Measurements from ENCODE around the gene RASSF8. TPM values are rescaled to one million over a fixed set of nuclear protein-coding genes. Genes with fewer than 3 reads are reported as not detected.

Gene RASSF8
- total RNA-seq, 2 donors from 2014 or later, result 1.3 to 12.8 TPM

GRCh38 chr12:25942709-25943108 lies 15.8 kb upstream of the RASSF8 start:
- H3K4me3 Mint-ChIP-seq, result no peak overlapping the region
- H3K4me1 Mint-ChIP-seq (ENCODE audit: low read depth), result no peaks in the 10 kb centered on the region
- no peak overlapping the region for H3K27ac Mint-ChIP-seq
- H3K27me3 Mint-ChIP-seq (ENCODE audit: low read depth), result no peaks in the 10 kb centered on the region
- H3K36me3 Mint-ChIP-seq (ENCODE audit: insufficient read depth in 2 of 2), result no peaks in the 10 kb centered on the region
- no peaks in the 10 kb centered on the region for H3K9me3 Mint-ChIP-seq
- DNase-seq, result no peak
- ATAC-seq (replicated peaks in 1 of 2), result no peak

- Mint-ChIP-seq H3K4me1 (ENCODE audit: low read depth) (no peaks in the 10 kb centered on the region), H3K27me3 (ENCODE audit: low read depth) (no peaks in the 10 kb centered on the region), H3K27ac (no peak overlapping the region), H3K36me3 (ENCODE audit: insufficient read depth in 2 of 2) (no peaks in the 10 kb centered on the region), H3K9me3 (no peaks in the 10 kb centered on the region), H3K4me3 (no peak overlapping the region)
- no peak for ATAC-seq (replicated peaks in 1 of 2)
- no peak for DNase-seq
Measured at GRCh38 chr12:25943940-25944339, 14.5 kb upstream of the RASSF8 start.

GRCh38 chr12:25949343-25949742 lies 9.1 kb upstream of the RASSF8 start:
- no peaks in the 10 kb centered on the region for H3K9me3 Mint-ChIP-seq
- DNase-seq (no peak), ATAC-seq (replicated peaks in 1 of 2) (no peak)
- H3K4me3 Mint-ChIP-seq, result no peak overlapping the region
- no peaks in the 10 kb centered on the region for H3K36me3 Mint-ChIP-seq (ENCODE audit: insufficient read depth in 2 of 2)
- H3K27me3 Mint-ChIP-seq (ENCODE audit: low read depth), result no peaks in the 10 kb centered on the region
- H3K27ac Mint-ChIP-seq, result no peak overlapping the region
- no peaks in the 10 kb centered on the region for H3K4me1 Mint-ChIP-seq (ENCODE audit: low read depth)

GRCh38 chr12:25950329-25951115 lies 8.0 kb upstream of the RASSF8 start:
- Mint-ChIP-seq H3K36me3 (ENCODE audit: insufficient read depth in 2 of 2) (no peaks in the 10 kb centered on the region), H3K27me3 (ENCODE audit: low read depth) (no peaks in the 10 kb centered on the region), H3K4me1 (ENCODE audit: low read depth) (no peaks in the 10 kb centered on the region), H3K9me3 (no peaks in the 10 kb centered on the region), H3K4me3 (no peak overlapping the region), H3K27ac (no peak overlapping the region)
- ATAC-seq (replicated peaks in 1 of 2) (peak; percentile 40 to 47), DNase-seq (no peak)

GRCh38 chr12:25957793-25958427 lies 572 bp upstream of the RASSF8 start:
- no peak overlapping the region for H3K27ac Mint-ChIP-seq
- no peaks in the 10 kb centered on the region for H3K9me3 Mint-ChIP-seq
- H3K4me1 Mint-ChIP-seq (ENCODE audit: low read depth), result peaks cover 12% of the 10 kb centered on the region
- peak; percentile 40 to 57 for ATAC-seq (replicated peaks in 1 of 2)
- peaks cover 41% of the 10 kb centered on the region for H3K27me3 Mint-ChIP-seq (ENCODE audit: low read depth)
- no peaks in the 10 kb centered on the region for H3K36me3 Mint-ChIP-seq (ENCODE audit: insufficient read depth in 2 of 2)
- peak; percentile 11 to 19 for DNase-seq
- H3K4me3 Mint-ChIP-seq, result peak overlapping the region; percentile 77 to 78

GRCh38 chr12:25959071-25959961 lies 834 bp downstream of the RASSF8 start:
- DNase-seq (peak; percentile 27 to 43), ATAC-seq (replicated peaks in 1 of 2) (peak; percentile 42 to 43)
- Mint-ChIP-seq H3K9me3 (no peaks in the 10 kb centered on the region), H3K4me3 (peak overlapping the region; percentile 84 to 88), H3K27ac (peak overlapping the region; percentile 34), H3K27me3 (ENCODE audit: low read depth) (peaks cover 53% of the 10 kb centered on the region), H3K36me3 (ENCODE audit: insufficient read depth in 2 of 2) (no peaks in the 10 kb centered on the region), H3K4me1 (ENCODE audit: low read depth) (peaks cover 12% of the 10 kb centered on the region)

GRCh38 chr12:25960143-25960542 lies 1.7 kb downstream of the RASSF8 start:
- peaks cover 53% of the 10 kb centered on the region for H3K27me3 Mint-ChIP-seq (ENCODE audit: low read depth)
- H3K9me3 Mint-ChIP-seq, result no peaks in the 10 kb centered on the region
- H3K36me3 Mint-ChIP-seq (ENCODE audit: insufficient read depth in 2 of 2), result no peaks in the 10 kb centered on the region
- ATAC-seq (replicated peaks in 1 of 2) (no peak), DNase-seq (no peak)
- H3K27ac Mint-ChIP-seq, result no peak overlapping the region
- H3K4me1 Mint-ChIP-seq (ENCODE audit: low read depth), result peaks cover 12% of the 10 kb centered on the region
- peak overlapping the region; percentile 84 to 88 for H3K4me3 Mint-ChIP-seq

GRCh38 chr12:25960961-25961360 lies 2.5 kb downstream of the RASSF8 start:
- Mint-ChIP-seq H3K4me1 (ENCODE audit: low read depth) (peaks cover 12% of the 10 kb centered on the region), H3K27me3 (ENCODE audit: low read depth) (peaks cover 53% of the 10 kb centered on the region), H3K9me3 (peaks cover 0 to 3% of the 10 kb centered on the region in 2 donors), H3K4me3 (peak overlapping the region in 1 of 2 donors; percentile 88), H3K36me3 (ENCODE audit: insufficient read depth in 2 of 2) (no peaks in the 10 kb centered on the region), H3K27ac (no peak overlapping the region)
- no peak for ATAC-seq (replicated peaks in 1 of 2)
- no peak for DNase-seq

GRCh38 chr12:25962932-25963525 lies 4.5 kb downstream of the RASSF8 start:
- ATAC-seq (replicated peaks in 1 of 2) (no peak), DNase-seq (no peak)
- H3K27me3 Mint-ChIP-seq (ENCODE audit: low read depth), result peaks cover 47% of the 10 kb centered on the region
- H3K4me3 Mint-ChIP-seq, result no peak overlapping the region
- peaks cover 12% of the 10 kb centered on the region for H3K4me1 Mint-ChIP-seq (ENCODE audit: low read depth)
- no peaks in the 10 kb centered on the region for H3K36me3 Mint-ChIP-seq (ENCODE audit: insufficient read depth in 2 of 2)
- peaks cover 0 to 3% of the 10 kb centered on the region in 2 donors for H3K9me3 Mint-ChIP-seq
- no peak overlapping the region for H3K27ac Mint-ChIP-seq

GRCh38 chr12:25965682-25966081 lies 7.2 kb downstream of the RASSF8 start:
- Mint-ChIP-seq H3K27me3 (ENCODE audit: low read depth) (peaks cover 42% of the 10 kb centered on the region), H3K9me3 (peaks cover 0 to 3% of the 10 kb centered on the region in 2 donors), H3K4me1 (ENCODE audit: low read depth) (no peaks in the 10 kb centered on the region)

GRCh38 chr12:25970082-25970481 lies 11.6 kb downstream of the RASSF8 start:
- Mint-ChIP-seq H3K4me3 (no peak overlapping the region), H3K36me3 (ENCODE audit: insufficient read depth in 2 of 2) (no peaks in the 10 kb centered on the region), H3K27me3 (ENCODE audit: low read depth) (peaks cover 19% of the 10 kb centered on the region), H3K9me3 (peaks cover 0 to 3% of the 10 kb centered on the region in 2 donors), H3K27ac (no peak overlapping the region), H3K4me1 (ENCODE audit: low read depth) (no peaks in the 10 kb centered on the region)
- no peak for ATAC-seq (replicated peaks in 1 of 2)
- DNase-seq, result no peak

More at GRCh38 chr12:25965682-25966081, 7.2 kb downstream of the RASSF8 start:
- Mint-ChIP-seq H3K36me3 (ENCODE audit: insufficient read depth in 2 of 2) (no peaks in the 10 kb centered on the region), H3K27ac (no peak overlapping the region), H3K4me3 (no peak overlapping the region)
- DNase-seq (no peak), ATAC-seq (replicated peaks in 1 of 2) (no peak)

GRCh38 chr12:25970916-25971653 lies 12.6 kb downstream of the RASSF8 start:
- Mint-ChIP-seq H3K27me3 (ENCODE audit: low read depth) (peaks cover 22% of the 10 kb centered on the region), H3K4me3 (no peak overlapping the region), H3K4me1 (ENCODE audit: low read depth) (no peaks in the 10 kb centered on the region), H3K9me3 (no peaks in the 10 kb centered on the region), H3K27ac (no peak overlapping the region), H3K36me3 (ENCODE audit: insufficient read depth in 2 of 2) (no peaks in the 10 kb centered on the region)
- no peak for ATAC-seq (replicated peaks in 1 of 2)
- DNase-seq, result no peak

Data from activated T-cell treated with anti-CD3 and anti-CD28 coated beads, Interleukin-2, amount 50 U/mL, for 72 hours (primary cell).